Glomerular visceral epithelial cell (primary cell): ENCODE measurements around the gene FLYWCH1.

Experiments used
- DNase-seq: peaks from one replicate; pipeline ENCODE4 v3.0.0-alpha.2; 2016; ENCODE audit errors: extremely low spot score

Gene FLYWCH1

DNA sequence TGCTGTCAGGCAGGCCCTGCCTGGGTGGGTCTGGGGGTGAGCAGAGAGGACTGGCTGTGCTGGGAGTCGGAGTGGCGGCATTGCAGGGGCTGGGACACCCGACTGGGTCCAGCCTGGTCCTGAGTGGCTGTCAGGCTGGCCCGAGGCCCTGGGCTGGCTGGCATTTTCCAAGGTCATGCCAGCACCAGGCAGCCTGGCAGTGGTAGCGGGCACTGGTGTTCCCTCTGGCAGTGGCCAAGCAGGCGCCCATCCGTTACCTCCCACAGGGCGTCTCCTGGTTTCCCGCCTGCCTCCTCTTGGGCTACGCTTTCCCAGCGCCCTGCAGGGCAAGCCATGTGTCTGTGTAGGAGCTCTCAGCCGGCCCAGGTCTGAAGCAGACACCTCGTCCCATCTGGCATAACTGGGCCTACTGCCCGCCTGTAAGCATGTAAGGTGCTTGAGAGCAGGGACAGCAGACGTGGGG is 74.2 kb downstream of the FLYWCH1 start:
- no peak for DNase-seq

DNA sequence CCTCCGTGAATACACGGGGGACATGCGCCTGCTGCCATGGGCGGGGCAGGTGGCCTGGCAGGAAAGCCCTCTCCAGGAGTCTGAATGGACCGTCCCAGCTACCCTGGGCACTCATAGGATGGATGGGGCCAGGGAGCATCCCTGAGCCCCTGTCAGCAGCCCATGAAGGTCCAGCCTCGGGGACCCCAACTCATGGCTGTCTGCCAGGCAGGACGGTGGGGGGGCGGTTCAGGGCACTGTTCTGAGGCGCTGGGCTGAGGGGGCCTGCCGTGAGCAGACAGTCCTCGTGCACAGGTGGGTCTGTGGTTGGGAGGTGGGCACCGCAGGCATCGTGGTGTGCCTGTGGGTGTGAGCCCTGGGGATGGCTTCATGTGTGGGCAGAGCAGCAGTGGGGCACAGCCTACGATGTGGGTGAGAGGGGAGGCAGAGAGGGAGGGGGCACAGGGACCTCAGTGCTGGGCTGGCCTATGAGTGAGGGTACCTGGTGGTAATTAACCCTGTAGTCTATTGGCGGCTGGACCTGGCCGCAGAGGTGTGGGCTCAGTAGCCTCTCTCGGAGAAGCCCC is 75.0 kb downstream of the FLYWCH1 start:
- DNase-seq = no peak

DNA sequence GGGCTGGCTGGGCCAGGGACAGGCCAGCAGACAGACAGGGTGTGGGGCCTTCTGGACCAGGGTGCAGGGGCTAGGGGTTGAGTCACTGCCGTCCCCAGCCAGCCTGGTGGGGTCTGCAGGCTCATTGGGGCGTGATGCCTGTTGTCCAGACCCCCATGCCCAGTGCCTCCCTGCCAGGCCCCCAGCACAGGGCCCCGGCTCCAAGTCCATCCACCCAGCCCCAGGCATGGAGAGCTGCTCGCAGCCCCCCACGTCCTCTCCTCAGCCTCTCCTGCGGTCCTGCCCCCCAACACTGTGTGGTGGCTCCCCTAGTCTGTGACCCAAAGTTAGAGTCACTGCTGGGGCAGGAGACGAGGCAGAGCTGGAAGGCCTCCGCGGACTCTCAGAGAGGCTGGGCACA is 75.6 kb downstream of the FLYWCH1 start:
- no peak for DNase-seq

DNA sequence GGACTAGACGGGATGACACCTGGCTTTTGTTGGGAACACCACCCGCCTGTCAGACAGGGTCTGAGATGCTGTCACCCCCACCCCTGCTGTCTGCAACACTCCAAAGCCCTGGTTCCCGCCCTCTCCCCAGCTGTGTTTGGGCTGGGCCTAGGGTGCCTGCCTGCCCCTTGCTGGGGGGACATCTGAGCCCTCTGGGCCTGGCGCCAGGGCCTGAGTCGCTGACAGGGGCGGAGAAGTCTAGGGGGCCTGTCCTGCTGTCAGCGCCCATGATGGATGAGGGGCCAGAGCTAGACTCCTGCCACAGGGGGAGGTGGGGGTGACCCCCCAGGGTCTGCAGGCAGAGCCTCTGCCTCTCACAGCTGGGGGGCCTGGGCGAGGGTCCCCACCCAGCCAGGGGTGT is 76.1 kb downstream of the FLYWCH1 start:
- peak; percentile 42 for DNase-seq

DNA sequence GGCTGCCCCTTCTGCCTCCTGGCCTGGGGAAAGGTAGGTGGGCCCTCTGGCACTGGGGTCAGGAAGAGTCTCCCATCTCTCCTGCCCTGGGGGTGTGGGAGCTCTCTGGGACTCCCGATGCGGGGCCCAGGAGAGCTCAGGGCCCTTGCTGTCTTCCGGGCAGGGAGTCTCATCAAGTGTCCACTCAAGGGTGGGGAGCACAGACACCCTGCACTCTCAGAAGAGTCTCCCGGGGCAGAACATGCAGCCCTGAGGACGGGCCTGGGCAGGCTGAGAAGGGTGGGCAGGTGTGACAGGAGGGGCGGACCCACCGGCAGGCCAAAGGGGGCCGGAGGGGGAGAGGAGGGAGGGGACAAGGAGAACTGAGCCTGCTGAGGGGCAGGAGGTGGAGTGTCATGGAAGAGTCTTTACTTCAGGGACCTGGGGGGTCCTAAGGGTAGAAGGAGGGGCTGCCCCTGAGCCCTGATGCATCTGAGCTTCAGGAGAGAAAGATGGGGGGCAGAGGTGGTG is 76.9 kb downstream of the FLYWCH1 start:
- no peak for DNase-seq

DNA sequence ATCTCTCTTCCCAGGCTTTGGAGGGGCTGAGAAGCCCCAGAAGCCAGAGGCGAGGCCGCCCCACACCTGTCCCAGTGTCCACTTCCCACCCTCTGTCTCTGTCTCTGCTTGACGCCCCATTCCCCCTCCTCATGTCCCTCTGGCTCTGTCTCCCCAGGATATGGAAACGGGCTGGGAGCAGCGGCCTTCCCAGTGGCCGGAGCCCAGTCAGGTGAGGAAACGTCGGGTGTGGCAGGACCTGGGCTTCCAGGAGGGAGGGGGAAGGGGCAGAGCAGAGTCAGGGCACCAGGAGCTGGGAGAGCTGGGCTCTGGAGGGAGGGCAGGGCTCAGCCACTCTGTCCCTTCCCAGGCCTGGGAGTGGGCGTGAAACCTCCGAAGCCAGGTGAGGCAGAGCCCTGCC is 79.2 kb downstream of the FLYWCH1 start:
- no peak for DNase-seq

DNA sequence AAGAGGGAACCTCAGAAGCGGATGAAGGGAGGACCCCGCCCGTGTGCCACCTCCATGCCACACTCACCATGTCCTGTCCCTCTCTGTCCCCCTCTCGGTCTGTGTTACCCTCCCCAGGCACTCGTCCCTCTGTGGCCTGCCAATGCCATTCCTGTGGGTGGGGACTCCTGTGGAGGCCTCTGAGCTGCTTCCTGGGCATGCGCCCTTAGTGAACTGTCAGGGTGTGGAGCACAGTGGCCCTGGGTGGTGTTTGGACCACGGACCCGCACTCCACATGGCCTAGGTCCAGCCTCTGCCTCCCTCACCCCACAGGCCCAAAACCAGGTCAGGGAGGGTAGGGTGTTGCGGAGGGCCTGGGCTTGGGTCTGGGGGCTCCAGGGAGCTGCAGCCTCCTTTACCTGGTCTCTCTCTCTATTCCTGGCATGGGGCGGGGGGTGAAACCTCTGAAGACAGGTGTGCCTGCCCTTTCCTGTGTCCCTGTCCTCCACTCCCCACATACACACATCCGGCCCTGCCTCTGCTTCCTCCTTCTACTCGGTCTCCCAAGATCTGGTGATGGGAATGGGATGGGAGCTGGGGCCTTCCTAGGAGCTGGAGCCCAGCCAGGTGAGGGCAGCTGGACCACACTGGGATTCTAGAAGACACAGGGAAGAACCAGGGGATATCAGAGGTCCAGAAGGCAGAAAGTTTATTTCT is 80.0 kb downstream of the FLYWCH1 start:
- DNase-seq = no peak

DNA sequence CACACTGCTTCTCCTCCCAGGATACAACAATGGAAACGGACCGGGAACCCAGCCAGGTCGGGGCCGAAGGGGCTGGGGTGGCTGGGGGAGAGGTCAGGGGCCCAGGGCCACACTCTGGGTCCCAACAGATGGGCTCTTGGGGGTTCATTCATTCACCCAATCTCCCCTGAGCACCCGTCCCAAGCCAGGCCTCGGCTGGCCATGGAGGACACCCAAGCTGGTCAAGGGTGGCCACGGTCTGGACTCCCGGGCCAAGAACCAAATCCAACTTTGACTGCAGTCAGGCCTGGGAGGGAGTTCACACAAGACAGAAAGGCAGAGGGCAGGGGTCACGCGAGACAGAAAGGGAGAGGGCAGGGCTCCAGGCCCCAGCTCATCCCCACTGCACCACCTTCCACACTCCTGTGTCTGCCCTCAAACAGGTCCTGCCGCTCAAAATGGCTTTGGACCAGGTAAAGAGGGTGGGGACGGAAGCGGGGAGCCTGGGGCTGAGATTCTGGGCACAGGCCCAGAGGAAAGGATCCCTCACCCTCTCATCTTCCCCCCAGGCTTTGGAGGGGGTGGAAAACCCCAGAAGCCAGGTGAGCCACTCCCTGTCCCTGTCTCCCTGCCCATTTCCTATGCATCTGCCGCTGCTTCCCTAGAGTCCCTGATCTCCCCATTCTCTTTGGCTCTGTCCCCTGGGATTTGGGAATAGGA is 80.8 kb downstream of the FLYWCH1 start:
- DNase-seq = no peak

DNA sequence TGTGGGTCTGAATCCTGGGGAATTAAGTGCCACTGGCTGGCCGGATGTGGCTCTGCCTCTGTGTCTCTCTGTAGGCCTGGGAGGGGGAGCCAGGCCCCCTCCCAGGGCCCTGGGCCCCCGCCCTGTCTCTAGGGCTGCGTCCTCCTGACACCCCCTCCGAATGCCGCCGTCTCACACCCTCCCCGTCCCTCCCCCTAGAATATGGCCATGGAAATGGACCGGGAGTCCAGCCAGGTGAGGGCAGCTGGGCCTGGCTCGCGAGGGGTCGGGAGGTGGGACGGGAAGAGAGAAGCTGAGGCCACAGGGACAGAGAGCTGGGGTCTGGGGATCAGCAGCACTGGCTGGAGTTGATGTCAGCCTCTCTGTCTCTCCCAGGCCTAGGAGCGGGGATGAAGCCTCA is 84.6 kb downstream of the FLYWCH1 start:
- DNase-seq = no peak

DNA sequence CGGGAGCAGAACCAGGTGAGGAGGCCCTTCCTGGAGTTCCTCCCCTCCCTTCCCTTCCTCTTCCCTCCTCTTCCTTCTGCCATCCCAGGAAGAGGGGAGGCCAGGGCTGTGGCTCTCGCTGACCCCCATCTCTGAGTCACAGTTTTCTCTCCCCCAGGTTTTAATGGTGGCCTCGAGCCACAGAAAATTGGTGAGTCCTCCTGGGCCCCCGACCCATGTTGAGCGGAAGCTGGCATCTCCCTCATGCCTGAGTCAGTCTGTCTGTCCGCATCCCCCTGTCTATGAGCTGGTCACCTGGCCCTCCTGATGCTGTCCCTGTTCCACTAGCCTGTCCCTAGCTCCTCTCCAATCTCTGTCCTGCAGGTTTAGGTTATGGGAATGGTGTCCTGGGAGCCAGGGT is 88.2 kb downstream of the FLYWCH1 start:
- no peak for DNase-seq

DNA sequence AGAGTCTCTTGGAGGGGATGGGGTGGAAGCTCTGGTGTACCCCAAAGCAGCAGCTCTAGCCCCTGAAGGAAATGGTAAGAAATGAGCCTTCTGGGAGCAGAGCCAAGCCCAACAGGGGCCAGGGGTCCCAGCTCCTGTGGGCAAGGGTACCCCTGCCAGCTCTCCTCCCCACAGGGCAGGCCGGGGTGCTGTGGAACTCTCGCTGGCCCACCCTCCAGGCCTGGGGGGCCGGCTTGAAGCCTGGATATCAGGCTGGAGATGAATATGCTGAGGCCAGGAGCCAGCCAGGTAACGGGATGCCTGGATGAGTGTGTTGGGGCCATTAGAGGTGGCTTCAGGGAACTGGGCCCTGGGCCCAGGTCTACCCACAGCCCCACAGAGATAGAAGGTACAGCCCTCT is 88.8 kb downstream of the FLYWCH1 start:
- DNase-seq = no peak
